Caki2 (cell line): ENCODE measurements around the gene ATAD1. TPM values are rescaled to one million over a fixed set of nuclear protein-coding genes. Genes with fewer than 3 reads are reported as not detected.
"Not testable (repeated sequence)": the region's sequence is repeated elsewhere in the genome, so short reads cannot be mapped to it uniquely, and the experiment has no call there.

ENCODE experiments used
- DNase-seq: peaks from one replicate; pipeline ENCODE4 v3.0.0-alpha.2; 2015; ENCODE audit warnings: low read depth
- in situ Hi-C: cut with HindIII; loops from 2 replicates; pipeline ENCODE4 v1.10.0; 2016; ENCODE audit warnings: low sequenced_read_pairs, low pct_unique_long_range_greater_than_20kb, mixed read lengths
- total RNA-seq: library from RNA; depleted of rRNA; stranded (reverse); fragments of >200 nt; shearing (Covaris generic); gene quantifications from 2 replicates; pipeline ENCODE4 v1.2.3, GENCODE V29; 2014; ENCODE audit warnings: low replicate concordance

The ATAD1 gene
- total RNA-seq, 1 experiment from 2014 or later: 37.7 TPM

DNA sequence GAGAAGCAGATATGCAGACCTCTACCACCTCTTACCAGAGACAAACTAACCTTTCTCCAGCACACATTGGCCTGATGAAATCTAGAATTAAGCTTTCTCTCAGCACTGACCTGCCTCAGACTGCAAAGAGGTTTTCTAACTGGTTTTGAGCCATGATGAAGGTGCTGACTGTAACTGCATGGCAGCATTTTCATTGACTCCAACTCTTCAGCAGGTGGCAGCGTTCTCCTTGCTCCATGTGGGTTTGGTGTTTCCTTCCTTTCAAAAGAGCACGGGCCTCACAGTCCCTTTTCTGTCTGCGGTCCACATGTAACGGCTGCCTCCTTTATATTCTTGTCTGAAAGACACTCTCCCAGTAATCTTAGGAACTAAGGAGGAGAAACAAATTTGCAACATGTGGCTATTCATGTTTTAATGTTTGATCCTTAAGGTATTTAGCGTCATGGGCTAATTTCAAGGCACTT is 32.7 kb upstream of the ATAD1 start:
- DNase-seq: peak; percentile 63
- in situ Hi-C loops: loop anchor here (25.0 kb wide), 1 partner anchor 712 kb away; no protein-coding TSS in a partner anchor

DNA sequence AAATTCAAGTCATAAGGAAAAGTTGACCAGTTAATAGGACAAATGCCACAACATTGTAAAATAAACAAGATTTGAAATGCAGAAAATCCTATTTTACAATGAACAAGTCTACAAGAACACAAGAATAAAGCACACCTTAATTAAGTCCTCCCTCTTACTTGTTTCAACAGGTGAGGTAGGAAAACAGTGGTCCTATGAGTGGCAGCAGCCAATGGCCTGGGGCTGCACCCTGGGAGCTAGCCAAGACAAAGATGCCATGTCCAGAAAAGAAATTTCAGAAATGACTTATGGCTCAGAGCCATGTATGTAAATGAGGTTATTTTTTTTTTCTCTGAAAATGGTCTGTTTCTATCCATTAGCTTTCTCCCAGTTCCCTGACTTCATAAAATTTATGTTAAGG is 31.0 kb upstream of the ATAD1 start:
- DNase-seq: peak; percentile 19
- in situ Hi-C loops: no loop called here

DNA sequence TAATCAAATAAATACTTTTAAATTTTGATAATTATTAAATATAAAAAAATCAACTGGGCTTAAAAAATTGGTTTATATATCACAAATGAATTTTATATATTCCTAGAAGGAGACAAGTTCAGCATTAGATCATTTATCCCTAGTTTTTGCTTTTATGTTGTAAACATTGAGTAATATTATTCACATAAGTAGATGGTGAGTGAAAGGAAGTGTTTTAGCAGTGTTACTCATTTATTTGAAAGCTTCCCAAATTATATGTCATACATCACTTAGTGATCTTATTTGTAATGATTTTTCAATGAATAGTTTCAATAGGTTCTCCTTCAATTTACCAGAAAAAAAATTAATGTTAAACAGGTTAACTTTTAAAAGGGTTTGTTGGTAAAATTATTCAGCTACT is 29.5 kb upstream of the ATAD1 start:
- DNase-seq: no peak
- in situ Hi-C loops: no loop called here

DNA sequence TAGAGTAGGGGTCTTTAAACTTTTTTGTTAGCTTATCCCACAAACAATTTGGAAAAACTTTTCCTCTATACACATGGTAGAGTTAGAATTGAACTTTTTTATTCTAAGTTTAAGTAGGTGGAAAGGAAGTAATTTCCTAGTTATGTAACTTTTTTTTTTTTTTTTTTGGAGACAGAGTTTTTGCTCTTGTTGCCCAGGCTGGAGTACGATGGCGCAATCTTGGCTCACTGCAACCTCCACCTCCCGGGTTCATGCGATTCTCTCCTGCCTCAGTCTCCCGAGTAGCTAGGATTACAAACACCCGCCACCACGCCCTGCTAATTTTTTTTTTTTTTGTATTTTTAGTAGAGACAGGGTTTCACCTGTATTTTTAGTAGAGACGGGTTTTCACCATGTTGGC is 28.7 kb upstream of the ATAD1 start:
- in situ Hi-C loops: not testable (repeated sequence)

DNA sequence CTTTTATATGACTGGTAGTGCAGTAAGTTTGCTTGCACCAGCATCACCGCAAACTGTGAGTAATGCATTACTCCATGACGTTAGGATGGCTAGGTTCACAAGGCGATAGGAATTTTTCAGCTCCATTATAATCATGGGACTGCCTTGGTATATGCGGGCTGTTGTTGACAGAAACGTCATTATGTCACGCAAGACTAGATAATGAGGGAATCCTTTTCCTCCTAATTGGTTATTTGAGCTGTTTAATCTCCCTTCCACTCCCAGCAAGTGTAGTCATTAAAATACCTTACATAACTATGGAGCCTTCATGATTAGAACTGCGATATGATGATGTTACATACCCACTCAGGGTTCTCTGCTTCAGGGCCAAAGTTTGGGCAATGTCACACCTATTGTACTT is 28.0 kb upstream of the ATAD1 start:
- in situ Hi-C loops: no loop called here
- DNase-seq: peak; percentile 91

More for the DNA sequence above, 28.7 kb upstream of the ATAD1 start:
- not testable (repeated sequence) for DNase-seq

DNA sequence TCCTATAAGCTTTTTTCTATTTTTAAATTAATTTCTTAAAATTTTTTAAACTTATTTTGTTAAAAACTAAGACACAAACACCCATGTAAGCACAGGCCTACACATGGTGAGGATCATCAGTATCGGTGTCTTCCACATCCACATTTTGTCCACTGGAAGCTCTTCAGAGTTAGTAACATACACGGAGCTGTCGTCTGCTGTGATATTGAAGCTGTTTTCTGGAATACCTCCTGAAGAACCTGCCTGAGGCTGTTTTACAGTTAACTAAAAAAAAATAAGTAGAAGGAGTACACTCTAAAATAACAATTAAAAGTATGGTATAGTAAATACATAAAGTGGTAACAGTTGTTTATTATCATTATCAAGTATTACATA is 27.6 kb upstream of the ATAD1 start:
- DNase-seq: no peak
- in situ Hi-C loops: no loop called here

DNA sequence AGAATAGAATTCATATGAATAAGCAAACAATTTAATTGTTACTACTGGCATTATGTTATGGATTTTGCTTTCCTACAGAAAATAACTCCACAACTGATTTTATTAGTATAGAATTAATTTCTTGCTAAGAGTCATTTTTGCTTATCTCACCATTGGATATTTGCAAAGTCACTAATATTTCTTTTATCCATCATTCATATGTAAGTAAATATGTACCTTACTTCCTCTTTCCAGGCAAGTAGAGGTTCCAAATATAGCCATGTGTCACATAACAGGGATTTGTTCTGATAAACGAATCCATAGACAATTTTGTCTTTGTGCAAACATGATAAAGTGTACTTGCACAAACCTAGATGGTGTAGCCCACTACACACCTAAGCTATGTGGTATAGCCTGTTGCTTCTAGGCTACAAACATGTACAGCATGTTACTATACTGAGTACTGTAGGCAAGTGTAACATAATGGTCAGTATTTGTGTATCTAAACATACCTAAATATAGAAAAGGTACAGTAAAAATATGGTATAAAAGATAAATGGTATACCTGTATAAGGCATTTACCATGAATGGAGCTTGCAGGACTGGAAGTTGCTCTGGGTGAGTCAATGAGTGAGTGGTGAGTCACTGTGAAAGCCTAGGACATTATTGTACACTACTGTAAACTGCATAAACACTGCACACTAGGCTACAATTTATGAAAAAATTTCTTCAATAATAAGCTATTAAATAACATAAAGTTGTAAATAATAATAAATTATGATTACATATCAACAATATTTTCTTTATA is 27.0 kb upstream of the ATAD1 start:
- DNase-seq: peak; percentile 49
- in situ Hi-C loops: no loop called here

DNA sequence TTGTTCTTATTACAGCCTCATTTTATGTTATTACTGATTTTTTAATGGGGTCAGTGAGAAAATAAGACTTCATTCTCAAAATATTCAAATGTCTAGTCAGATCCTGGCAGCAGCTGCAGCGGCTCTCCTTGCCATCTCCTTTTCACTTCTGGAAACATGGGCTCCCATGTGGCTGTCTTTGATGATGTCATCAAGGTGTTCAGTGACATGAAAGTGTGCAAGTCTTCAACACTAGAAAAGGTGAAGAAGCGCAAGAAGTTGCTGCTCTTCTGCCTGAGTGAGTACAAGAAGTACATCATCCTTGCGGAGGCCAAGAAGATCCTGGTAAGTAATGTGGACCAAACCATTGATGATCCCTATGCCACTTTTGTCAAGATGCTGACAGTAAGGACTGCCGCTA is 25.7 kb upstream of the ATAD1 start:
- in situ Hi-C loops: no loop called here
- DNase-seq: no peak

DNA sequence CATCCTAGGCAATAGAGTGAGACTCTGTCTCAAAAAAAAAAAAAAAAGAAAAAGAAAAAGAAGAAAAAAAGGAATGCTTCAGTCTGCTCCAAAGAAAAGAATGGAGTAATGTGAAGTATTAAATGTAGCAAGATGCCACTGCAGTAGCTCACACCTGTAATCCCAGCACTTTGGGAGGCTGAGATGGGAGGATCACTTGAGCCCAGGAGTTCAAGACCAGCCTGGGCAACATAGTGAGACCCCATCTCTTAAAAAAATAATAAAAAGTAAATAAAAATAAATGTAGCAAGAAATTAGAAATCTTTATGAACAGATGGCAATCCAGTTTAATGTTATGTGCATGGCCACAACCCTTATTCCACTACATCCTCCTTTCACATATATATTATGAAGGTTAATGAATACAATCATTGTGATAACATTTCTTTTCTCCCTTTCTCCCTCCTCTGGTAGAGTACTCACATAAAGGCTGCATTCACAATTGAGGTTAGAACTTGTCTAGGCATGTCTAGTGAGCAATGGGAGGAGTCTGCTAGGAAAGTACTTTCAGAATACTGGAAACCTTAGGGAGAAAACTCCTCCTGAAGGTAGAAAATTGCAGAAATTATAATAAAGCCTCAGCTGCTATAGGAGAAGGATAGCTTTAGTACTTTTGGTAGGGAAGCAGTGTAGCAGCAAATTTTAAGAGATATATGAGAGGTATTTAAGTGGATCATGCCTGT is 24.9 kb upstream of the ATAD1 start:
- in situ Hi-C loops: no loop called here
- DNase-seq: peak; percentile 79

DNA sequence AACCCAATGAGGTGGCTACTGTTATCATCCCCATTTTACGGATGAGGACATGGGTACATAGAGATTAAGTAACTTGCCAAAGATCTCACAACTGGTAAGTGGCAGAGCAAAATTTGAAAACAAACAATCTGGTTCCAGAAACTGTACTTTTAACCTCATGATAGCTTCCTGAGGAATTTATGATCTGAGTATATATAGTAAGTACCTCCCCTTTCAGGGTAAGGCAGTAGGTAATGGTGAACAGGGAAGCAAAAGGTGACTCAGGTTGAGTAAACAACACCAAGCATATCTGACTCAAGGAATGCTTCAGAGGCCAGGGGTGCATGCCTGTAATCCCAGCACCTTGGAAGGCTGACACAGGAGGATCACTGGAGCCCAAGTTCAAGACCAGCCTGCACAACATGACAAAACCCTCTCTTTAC is 24.2 kb upstream of the ATAD1 start:
- peak; percentile 92 for DNase-seq
- in situ Hi-C loops: no loop called here

DNA sequence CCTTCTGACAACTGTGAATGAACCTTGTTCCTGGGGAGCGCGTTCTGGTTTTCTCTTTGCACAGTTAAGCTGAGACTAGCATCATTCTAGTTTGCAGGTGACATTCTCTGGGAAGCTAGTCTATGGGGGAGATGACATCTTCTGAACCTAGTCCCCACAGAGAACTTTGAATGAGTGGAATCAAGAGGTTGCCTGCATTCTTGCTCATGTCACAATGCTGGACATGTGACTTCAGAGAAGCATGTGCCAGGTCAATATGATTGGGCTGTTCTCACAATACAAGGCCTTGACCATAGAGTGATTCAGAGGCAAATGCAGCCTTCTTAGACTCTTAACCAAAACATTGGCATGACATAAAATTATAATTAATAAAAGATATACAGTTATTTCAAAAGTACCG is 23.2 kb upstream of the ATAD1 start:
- in situ Hi-C loops: no loop called here
- no peak for DNase-seq

DNA sequence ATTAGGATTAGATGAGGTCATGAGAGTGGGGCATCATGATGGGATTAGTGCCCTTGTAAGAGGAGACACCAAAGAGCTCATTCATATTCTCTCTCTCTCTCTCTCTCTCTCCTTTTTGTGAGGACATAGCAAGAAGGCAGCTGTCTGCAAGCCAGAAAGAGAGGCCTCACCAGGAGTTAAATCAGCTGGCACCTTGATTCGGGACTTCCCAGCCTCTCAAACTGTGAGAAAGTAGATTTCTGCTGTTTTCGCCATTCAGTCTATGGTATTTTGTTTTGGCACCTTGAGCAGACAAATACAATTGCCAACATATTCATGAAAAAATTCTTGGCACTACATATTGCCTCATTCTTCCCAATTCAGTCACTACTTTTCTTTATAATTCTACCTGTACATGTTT is 20.6 kb upstream of the ATAD1 start:
- in situ Hi-C loops: no loop called here
- DNase-seq: no peak

DNA sequence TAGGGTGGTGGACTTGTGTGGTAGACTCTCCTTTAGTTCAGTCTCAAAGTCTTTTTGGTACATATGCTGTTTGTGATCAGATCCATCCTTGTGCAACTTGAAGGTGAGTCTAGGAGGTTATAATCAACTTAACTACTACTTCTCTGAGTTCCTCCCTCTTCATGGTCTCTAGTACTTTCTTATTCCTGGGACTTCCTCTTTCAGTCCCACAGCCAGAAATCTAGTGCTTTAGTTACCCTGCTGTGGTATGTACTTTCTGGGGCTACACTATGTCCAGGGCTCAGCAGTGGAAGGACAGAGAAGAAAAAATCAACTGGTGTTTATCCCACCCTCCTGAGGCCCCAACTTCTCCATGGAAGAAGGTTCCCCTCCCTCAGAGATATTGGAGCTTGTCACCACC is 19.4 kb upstream of the ATAD1 start:
- DNase-seq: no peak
- in situ Hi-C loops: no loop called here

DNA sequence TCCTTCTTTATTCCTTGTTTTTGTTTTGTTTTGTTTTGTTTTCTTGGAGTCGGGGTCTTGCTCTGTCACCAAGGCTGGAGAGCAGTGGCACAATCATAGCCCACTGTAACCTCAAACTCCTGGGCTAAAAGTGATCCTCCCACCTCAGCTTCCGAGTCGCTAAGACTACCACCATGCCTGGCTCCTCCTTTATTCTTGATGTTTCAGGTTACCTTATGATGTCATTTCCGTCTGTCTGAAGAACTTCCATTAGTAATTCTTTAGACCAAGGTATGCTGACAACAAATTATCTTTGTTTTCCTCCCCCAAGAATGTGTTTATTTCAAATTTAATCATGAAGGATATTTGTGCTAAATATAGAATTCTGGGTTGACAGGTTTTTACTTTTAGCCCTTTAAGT is 18.1 kb upstream of the ATAD1 start:
- no peak for DNase-seq
- in situ Hi-C loops: no loop called here

DNA sequence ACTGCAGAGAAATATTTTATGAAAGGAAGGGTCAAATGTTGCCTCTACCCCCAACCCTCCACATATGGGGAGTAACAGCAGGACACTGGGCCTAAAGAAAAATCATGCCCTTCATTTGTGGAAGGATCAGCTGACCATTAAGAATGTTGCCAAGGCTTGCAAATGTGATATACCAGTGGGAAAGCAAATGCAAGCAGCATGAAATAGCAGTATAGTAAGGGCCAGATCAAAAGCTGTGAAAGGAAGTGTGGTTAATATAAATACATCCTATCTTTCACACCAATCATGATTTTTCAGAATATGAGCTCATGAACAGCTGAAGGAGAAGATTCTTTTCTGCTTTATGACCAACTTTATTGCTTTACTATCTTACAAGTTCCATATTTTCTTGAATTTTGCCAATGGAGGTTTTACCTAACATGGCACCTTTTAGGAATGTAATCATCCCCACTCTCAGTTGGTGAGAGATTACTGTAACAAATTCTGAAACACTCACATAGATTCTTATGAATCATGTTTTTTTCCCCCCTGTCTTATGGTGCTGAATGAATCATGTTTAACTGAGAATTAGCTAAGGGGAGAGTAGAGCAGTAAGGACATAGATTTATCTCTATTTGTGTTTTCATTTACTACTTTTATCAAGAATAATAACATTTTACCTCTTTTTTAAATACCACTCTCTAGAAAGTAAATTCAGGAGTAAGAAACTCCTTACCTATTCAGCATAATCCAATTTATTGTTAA is 12.1 kb upstream of the ATAD1 start:
- no peak for DNase-seq
- in situ Hi-C loops: no loop called here

DNA sequence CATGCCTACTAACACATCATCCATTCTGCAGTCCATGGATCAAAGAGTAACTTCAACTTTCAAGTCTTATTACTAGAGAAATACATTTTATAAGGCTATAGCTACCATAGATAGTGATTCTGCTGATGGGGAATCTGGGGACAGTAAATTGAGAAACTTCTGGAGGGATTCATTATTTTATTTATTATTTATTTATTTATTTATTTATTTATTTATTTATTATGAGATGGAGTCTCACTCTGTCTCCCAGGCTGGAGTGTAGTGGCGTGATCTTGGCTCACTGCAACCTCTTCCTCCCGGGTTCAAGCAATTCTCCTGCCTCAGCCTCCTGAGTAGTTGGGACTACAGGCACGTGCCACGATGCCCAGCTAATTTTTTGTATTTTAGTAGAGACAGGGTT is 11.0 kb upstream of the ATAD1 start:
- DNase-seq, in situ Hi-C loops: not testable (repeated sequence)

DNA sequence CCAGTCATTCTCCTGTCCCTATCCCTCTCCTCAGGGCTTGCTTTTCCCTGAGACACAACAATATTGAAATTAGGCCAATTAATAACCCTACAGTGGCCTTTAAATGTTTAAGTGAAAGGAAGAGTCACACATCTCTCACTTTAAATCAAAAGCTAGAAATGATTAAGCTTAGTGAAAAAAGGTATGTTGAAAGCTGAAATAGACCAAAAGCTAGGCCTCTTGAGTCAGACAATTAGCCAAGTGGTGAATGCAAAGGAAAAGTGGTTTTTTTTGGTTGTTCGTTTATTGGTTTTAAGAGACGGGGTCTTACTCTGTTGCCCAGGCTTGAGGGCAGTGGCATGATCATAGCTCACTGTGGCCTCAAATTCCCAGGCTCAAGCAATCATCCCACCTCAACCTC is 9.7 kb upstream of the ATAD1 start:
- no peak for DNase-seq
- in situ Hi-C loops: no loop called here

DNA sequence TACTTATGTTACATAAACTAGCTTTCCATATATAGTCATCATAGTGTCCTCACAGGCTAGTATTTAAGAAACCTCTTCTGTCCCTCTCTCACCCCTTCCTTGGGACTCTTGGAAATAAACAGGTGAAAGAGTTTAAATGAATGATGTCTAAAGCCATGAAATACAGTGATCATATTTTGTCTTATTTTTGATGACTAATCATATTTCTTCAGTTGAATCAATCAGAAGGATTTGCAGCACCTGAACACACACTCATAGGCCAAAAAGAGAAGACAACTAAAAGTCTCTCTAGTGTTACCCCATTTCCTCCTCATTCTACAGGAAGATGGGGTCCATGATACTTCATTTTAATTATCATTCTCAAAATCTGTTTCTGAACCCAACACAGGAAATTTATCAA is 8.6 kb upstream of the ATAD1 start:
- in situ Hi-C loops: no loop called here
- DNase-seq: no peak

DNA sequence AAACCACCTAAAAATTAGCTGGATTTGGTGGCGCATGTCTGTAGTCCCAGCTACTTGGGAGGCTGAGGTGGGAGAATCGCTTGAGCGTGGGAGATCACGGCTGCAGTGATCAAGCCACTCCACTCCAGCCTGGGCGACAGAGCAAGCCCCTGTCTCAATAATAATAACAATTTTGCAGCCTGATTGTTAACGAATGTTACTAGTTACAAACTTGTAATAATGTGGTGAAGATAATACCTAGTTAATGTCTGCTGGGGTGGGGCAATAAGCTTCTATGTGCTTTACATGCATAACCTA is 1.2 kb upstream of the ATAD1 start:
- in situ Hi-C loops: loop anchor here (10.0 kb wide), 1 partner anchor 84 kb away; no protein-coding TSS in a partner anchor
- no peak for DNase-seq
